NB4 (cell line): ENCODE results near the gene U2AF2.

Experiments
- DNase-seq: peaks from one replicate; pipeline ENCODE4 v3.0.0; 2010; ENCODE audit warnings: low read depth
- H3K4me3 ChIP-seq: one replicate; pipeline ENCODE4 v1.5.1; 2011; ENCODE audit warnings: mild to moderate bottlenecking, low read depth, low read length, moderate library complexity
- MYC ChIP-seq: IDR thresholded peaks from 2 replicates; pipeline ENCODE4 v1.6.1; 2011; ENCODE audit warnings: low read depth, low read length
- POLR2A ChIP-seq: IDR thresholded peaks from 2 replicates; pipeline ENCODE4 v1.6.1; 2011; ENCODE audit warnings: mild to moderate bottlenecking; ENCODE audit not compliant: insufficient read length; ENCODE audit errors: extremely low read depth
- TF ChIP-seq, protein P1 (sequence below): IDR thresholded peaks from 2 replicates; pipeline ENCODE4 v1.6.1; 2011; ENCODE audit warnings: low read depth, low read length
- TF ChIP-seq, protein P2 (sequence below): IDR thresholded peaks from one replicate; pipeline ENCODE4 v1.5.1; 2012; ENCODE audit warnings: low read depth, low read length

The U2AF2 gene

DNA sequence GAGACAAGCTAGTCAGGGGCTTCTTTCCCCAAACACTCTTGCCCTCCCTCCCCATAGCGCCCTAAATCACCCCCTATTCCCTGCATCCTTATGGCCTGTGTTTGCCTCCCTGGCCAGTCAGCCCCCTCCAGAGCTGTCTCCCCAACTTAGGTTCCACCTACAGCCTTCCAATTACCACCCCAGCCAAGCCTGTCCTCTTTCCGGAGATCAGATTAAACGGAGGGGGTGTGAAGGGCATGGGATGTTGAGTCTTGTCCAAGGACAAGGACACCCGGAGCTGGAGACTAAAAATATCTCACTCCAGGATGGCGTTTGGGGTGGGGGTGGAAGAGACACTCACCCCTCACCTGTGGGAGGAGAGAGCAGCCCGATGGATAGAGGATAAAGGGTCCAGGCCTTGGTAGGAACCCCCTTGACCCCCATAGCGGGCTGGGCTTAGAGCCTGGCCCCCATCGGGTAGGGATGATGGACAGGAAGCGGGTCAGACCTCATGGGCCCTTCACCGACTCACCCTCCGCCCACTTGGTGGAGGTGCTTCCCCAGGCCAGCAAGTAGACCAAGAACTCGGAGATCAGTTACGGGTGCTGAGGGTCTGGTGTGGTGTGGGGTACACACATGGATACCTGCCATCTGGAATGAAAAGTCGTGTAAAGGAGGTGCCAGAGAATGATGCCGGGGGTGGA is 43.4 kb upstream of the U2AF2 start:
- DNase-seq = no peak
- TF ChIP-seq, protein P1, sequence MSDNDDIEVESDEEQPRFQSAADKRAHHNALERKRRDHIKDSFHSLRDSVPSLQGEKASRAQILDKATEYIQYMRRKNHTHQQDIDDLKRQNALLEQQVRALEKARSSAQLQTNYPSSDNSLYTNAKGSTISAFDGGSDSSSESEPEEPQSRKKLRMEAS = no peak
- TF ChIP-seq POLR2A = no peak
- TF ChIP-seq, protein P2, sequence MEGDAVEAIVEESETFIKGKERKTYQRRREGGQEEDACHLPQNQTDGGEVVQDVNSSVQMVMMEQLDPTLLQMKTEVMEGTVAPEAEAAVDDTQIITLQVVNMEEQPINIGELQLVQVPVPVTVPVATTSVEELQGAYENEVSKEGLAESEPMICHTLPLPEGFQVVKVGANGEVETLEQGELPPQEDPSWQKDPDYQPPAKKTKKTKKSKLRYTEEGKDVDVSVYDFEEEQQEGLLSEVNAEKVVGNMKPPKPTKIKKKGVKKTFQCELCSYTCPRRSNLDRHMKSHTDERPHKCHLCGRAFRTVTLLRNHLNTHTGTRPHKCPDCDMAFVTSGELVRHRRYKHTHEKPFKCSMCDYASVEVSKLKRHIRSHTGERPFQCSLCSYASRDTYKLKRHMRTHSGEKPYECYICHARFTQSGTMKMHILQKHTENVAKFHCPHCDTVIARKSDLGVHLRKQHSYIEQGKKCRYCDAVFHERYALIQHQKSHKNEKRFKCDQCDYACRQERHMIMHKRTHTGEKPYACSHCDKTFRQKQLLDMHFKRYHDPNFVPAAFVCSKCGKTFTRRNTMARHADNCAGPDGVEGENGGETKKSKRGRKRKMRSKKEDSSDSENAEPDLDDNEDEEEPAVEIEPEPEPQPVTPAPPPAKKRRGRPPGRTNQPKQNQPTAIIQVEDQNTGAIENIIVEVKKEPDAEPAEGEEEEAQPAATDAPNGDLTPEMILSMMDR = no peak
- TF ChIP-seq MYC = no peak
- H3K4me3 ChIP-seq = no peak overlapping the region

DNA sequence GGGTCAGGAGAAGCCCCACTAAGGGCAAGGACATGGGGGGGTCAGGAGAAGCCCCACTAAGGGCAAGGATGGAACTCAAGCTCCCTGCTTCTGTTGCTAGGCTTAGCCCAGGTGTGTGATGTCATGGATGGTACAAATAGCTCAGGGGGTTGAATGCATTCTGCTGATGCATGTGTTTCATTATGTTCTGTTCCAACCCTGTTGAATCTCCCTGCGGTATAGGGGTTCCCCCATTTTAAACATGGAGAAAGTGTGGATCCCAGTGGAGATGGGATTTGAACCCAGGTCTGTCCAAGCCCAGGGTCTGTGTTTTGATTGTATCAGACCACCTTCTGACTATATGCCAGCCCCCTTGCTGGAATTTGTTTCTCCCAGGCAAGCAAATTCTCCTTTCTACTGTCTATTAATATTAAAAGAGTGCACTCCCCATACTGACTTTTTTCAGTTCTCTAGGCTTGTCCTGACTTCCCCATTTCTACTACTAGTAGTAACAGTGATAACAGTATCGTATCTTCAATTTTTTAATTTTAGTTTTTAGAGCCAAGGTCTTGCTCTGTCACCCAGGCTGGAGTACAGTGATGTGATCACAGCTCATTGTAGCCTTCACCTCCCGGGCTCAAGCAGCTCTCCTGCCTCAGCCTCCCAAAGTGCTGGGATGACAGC is 42.7 kb upstream of the U2AF2 start:
- TF ChIP-seq, protein P1 = no peak
- no peak for TF ChIP-seq POLR2A
- TF ChIP-seq, protein P2 = no peak
- no peak for TF ChIP-seq MYC
- DNase-seq = no peak
- no peak overlapping the region for H3K4me3 ChIP-seq

DNA sequence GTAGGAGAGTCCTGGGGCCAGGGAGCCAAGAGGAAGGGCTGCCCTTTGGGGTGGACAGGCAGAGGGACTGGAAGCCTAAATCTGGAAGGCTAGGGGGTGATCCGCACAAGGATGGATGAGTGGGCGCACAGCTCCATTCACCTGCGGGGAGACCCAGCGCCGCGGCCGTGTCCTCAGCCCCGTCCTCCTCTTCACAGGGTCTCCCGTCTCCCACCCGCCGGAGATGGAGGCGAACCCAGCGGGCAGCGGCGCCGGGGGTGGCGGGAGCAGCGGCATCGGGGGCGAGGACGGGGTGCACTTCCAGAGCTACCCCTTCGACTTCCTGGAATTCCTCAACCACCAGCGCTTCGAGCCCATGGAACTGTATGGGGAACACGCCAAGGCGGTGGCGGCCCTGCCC is 41.4 kb upstream of the U2AF2 start:
- DNase-seq = no peak
- TF ChIP-seq POLR2A (no peak), MYC (no peak)
- TF ChIP-seq, protein P1 = no peak
- TF ChIP-seq, protein P2 = no peak
- no peak overlapping the region for H3K4me3 ChIP-seq

DNA sequence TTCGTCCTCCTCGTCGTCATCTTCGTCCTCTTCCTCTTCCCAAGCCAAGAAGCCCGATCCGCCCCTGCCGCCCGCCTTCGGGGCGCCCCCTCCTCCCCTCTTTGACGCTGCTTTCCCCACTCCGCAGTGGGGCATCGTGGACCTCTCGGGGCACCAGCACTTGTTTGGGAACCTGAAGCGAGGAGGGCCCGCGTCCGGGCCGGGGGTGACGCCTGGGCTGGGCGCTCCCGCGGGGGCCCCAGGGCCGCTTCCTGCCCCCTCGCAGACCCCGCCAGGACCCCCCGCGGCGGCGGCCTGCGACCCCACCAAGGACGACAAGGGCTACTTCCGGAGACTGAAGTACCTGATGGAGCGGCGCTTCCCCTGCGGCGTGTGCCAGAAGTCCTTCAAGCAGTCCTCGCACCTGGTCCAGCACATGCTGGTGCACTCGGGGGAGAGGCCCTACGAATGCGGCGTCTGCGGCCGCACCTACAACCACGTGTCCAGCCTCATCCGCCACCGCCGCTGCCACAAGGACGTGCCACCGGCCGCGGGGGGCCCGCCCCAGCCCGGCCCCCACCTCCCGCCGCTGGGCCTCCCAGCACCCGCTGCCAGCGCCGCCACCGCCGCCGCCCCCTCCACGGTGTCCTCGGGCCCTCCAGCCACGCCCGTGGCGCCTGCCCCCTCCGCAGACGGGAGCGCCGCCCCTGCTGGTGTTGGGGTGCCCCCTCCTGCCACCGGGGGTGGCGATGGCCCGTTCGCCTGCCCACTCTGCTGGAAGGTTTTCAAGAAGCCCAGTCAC is 40.7 kb upstream of the U2AF2 start:
- no peak overlapping the region for H3K4me3 ChIP-seq
- TF ChIP-seq POLR2A (no peak), MYC (no peak)
- TF ChIP-seq, protein P1 = no peak
- TF ChIP-seq, protein P2 = no peak
- no peak for DNase-seq

DNA sequence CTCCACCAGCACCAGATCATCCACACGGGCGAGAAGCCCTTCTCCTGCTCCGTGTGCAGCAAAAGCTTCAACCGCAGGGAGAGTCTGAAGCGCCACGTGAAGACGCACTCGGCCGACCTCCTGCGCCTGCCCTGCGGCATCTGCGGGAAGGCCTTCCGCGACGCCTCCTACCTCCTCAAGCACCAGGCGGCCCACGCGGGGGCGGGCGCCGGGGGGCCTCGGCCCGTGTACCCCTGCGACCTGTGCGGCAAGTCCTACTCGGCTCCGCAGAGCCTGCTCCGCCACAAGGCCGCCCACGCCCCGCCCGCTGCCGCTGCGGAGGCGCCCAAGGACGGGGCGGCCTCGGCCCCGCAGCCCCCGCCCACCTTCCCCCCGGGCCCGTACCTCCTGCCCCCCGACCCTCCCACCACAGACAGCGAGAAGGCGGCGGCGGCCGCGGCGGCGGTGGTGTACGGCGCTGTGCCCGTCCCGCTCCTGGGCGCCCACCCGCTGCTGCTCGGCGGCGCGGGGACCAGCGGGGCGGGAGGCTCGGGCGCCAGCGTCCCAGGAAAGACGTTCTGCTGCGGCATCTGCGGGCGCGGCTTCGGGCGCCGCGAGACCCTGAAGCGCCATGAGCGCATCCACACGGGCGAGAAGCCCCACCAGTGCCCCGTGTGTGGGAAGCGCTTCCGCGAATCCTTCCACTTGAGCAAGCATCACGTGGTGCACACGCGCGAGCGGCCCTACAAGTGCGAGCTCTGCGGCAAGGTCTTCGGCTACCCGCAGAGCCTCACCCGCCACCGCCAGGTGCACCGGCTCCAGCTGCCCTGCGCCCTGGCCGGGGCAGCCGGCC is 39.9 kb upstream of the U2AF2 start:
- DNase-seq = no peak
- no peak overlapping the region for H3K4me3 ChIP-seq
- TF ChIP-seq, protein P2 = no peak
- TF ChIP-seq MYC (no peak), POLR2A (no peak)
- TF ChIP-seq, protein P1 = no peak
